Endometrial microvascular endothelial cells (primary cell): Measurements from ENCODE around the gene CRLF3. TPM values are rescaled to one million over a fixed set of nuclear protein-coding genes. Genes with fewer than 3 reads are reported as not detected.
"Not testable (repeated sequence)": the region's sequence is repeated elsewhere in the genome, so short reads cannot be mapped to it uniquely, and the experiment has no call there.

Source experiments
- in situ Hi-C: cut with HindIII; loops from 2 replicates; pipeline ENCODE4 v1.10.0; 2017; ENCODE audit warnings: low sequenced_read_pairs, low pct_unique_long_range_greater_than_20kb; ENCODE audit errors: inconsistent ontology term
- total RNA-seq: library from RNA; depleted of rRNA; stranded (reverse); fragments of >200 nt; gene quantifications from one replicate; pipeline ENCODE4 v1.2.3, GENCODE V29; 2015; ENCODE audit errors: inconsistent ontology term

Gene CRLF3
- total RNA-seq, 1 donor from 2014 or later = 23.1 TPM

- in situ Hi-C loops = not testable (repeated sequence)
Measured at GRCh38 chr17:30767641-30768404, 56.7 kb downstream of the CRLF3 start.

- in situ Hi-C loops = no loop called here
Measured at GRCh38 chr17:30761060-30761459, 63.4 kb downstream of the CRLF3 start.

DNA sequence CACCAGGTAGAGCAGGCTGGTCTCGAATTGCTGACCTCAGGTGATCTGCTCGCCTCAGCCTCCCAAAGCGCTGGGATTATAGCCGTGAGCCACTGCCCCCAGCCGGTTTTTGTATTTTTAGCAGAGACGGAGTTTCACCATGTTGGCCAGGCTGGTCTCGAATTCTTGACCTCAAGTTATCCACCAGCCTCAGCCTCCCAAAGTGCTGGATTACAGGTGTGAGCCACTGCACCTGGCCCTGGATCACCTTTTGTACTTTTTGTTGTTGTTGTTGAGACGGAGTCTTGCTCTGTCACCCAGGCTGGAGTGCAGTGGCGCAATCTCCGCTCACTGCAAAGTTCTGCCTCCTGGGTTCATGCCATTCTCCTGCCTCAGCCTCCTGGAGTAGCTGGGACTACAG is 71.2 kb downstream of the CRLF3 start:
- in situ Hi-C loops = not testable (repeated sequence)

- in situ Hi-C loops = not testable (repeated sequence)
Measured at GRCh38 chr17:30750982-30751381, 73.5 kb downstream of the CRLF3 start.

DNA sequence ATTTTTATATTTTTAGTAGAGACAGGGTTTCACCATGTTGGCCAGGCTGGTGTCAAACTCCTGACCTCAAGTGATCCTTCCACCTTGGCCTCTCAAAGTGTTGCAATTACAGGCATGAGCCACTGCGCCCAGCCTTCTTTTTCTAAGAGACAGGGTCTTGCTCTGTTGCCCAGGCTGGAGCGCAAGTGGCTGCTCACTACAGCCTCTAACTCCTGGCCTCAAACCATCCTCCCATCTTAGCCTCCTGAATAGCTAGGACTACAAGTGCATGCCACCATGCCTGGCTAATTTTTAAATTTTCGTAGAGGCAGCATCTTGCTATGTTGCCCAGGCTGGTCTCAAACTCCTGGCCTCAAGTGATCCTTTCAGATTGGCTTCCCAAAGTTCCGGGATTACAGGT is 76.9 kb downstream of the CRLF3 start:
- in situ Hi-C loops = not testable (repeated sequence)

DNA sequence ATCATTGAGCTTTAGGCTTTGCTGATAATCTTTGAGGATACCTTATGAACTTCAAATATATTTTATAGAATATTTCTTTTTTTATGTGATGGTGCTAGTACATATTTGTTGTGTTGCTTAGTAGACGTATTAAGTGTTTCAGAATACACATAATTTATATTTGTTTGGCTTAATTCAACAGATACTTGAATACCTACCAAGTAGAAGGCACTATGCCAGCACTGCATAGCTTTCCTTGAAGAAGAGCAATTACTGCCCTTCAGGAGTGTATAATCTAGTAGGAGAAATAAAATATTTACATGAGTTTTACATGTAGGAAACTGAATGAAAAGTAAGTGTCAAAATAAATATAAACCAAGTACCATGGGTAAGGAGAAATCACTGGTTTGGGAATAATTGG is 81.8 kb downstream of the CRLF3 start:
- in situ Hi-C loops = not testable (repeated sequence)

DNA sequence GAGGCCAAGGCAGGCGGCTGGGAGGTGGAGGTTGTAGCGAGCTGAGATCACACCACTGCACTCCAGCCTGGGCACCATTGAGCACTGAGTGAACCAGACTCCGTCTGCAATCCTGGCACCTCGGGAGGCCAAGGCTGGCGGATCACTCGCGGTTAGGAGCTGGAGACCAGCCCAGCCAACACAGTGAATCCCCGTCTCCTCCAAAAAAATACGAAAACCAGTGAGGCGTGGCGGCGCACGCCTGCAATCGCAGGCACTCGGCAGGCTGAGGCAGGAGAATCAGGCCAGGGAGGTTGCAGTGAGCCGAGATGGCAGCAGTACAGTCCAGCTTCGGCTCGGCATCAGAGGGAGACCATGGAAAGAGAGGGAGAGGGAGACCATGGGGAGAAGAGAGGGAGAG is 88.1 kb downstream of the CRLF3 start:
- in situ Hi-C loops = not testable (repeated sequence)

DNA sequence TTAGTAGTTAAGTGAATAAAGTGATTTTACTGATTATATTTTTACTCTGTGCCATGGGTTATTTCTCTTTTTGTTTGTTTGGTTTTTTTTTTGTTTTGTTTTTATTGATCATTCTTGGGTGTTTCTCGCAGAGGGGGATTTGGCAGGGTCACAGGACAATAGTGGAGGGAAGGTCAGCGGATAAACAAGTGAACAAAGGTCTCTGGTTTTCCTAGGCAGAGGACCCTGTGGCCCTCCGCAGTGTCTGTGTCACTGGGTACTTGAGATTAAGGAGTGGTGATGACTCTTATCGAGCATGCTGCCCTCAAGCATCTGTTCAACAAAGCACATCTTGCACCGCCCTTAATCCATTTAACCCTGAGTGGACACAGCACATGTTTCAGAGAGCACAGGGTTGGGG is 88.8 kb downstream of the CRLF3 start:
- in situ Hi-C loops = not testable (repeated sequence)

DNA sequence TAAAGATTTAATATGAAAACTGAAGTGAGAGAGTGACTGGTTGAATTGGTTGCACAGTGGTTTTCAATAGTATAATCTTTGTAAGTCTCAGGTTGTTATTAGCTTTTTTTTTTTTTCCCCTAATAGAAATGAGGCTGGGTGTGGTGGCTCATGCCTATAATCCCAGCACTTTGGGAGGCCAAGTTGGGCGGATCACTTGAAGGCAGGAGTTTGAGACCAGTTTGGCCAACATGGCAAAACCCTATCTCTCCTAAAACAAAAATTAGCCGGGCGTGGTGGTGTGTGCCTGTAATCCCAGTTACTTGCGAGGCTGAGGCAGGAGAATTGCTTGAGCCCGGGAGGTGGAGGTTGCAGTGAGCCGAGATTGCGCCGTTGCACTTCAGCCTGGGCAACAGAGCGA is 89.3 kb downstream of the CRLF3 start:
- in situ Hi-C loops = not testable (repeated sequence)

DNA sequence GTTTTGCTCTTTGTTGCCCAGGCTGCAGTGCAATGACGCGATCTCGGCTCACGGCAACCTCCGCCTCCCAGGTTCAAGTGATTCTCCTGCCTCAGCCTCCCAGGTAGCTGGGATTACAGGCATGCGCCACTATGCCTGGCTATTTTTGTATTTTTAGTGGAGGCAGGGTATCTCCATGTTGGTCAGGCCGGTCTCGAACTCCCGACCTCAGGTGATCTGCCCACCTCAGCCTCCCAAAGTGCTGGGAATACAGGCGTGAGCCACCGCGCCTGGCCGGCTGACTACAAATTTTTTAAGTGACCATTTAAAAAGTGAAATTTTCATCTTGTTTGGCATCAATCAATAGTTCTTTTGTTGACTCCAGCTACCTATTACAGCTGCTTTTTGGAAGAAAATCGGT is 90.3 kb downstream of the CRLF3 start:
- in situ Hi-C loops = not testable (repeated sequence)

Other genes starting within 250 kb of the CRLF3 start
- gene ATAD5, start 7.3 kb upstream of the CRLF3 start, total RNA-seq = 5.9 TPM
- gene TEFM, start 81.5 kb upstream of the CRLF3 start, total RNA-seq = 11.4 TPM
- not detected for gene ADAP2, start 97.3 kb upstream of the CRLF3 start, total RNA-seq
- gene RNF135, start 146.3 kb upstream of the CRLF3 start, total RNA-seq = 10.3 TPM